Central memory CD8-positive, alpha-beta T cell (primary cell): Measurements from ENCODE around the gene TNFAIP2.
"Not testable (repeated sequence)": the region's sequence is repeated elsewhere in the genome, so short reads cannot be mapped to it uniquely, and the experiment has no call there.

Source experiments
- ATAC-seq: fragments of 150-1000 bp; cut with Tn5 transposase; replicated peaks from 2 replicates; pipeline ENCODE4 v1.10.0; 2022; ENCODE audit warnings: mild to moderate bottlenecking, moderate FRiP score, moderate number of reproducible peaks; ENCODE audit not compliant: poor library complexity, severe bottlenecking; ENCODE audit errors: extremely low read depth
- DNase-seq, 2 donors: peaks; one replicate each; pipeline ENCODE4 v3.0.0; 2021; ENCODE audit warnings: low spot score in 2 of 2
- H3K27ac Mint-ChIP-seq: one replicate; pipeline ENCODE4 v1.8.0; 2022; ENCODE audit warnings: low read depth, mild to moderate bottlenecking, moderate library complexity, mixed read lengths
- H3K27me3 Mint-ChIP-seq: one replicate; pipeline ENCODE4 v1.8.0; 2022; ENCODE audit warnings: mixed read lengths
- H3K36me3 Mint-ChIP-seq: one replicate; pipeline ENCODE4 v1.8.0; 2022; ENCODE audit warnings: mild to moderate bottlenecking, moderate library complexity, mixed read lengths; ENCODE audit not compliant: insufficient read depth
- H3K4me1 Mint-ChIP-seq: one replicate; pipeline ENCODE4 v1.8.0; 2022; ENCODE audit warnings: mixed read lengths
- H3K4me3 Mint-ChIP-seq: one replicate; pipeline ENCODE4 v1.8.0; 2022; ENCODE audit warnings: mild to moderate bottlenecking, moderate library complexity, mixed read lengths
- H3K9me3 Mint-ChIP-seq: one replicate; pipeline ENCODE4 v1.8.0; 2022; ENCODE audit warnings: mixed read lengths

TNFAIP2 gene

DNA sequence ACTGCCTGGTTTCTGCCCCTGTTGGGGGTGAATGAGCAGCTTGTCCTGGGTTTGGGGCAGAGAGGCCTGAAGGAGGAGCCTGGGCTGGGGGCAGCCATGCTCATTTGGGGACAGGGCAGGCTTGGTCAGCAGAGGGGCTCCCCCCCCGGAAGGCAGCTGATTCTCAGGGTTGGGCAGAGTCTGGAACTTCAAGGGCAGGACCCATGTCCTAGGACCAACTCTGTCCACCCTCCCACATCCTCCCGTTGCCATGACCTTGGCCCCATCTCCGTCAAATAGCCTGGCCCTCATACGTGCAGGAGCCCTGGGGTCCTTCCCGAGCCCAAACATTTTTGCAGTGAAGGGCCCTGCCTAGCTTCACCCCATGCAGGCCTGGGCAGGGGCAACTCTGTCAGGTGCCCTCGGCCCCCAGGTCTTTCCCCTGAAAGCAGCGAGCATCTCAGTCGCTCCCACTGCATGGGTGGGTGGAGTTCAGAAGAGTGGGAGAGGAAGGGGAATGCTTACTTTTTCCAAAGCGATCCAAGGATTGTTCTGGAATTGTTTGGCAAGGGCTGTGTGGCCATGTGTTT lies 32.6 kb downstream of the TNFAIP2 start:
- ATAC-seq (no peak), DNase-seq (no peak)
- H3K36me3 Mint-ChIP-seq: peaks cover 3% of the 10 kb centered on the region
- H3K27ac Mint-ChIP-seq: no peak overlapping the region
- H3K27me3 Mint-ChIP-seq: peaks cover 14% of the 10 kb centered on the region
- H3K9me3 Mint-ChIP-seq: no peaks in the 10 kb centered on the region
- H3K4me3 Mint-ChIP-seq: no peak overlapping the region
- peaks cover 2% of the 10 kb centered on the region for H3K4me1 Mint-ChIP-seq

DNA sequence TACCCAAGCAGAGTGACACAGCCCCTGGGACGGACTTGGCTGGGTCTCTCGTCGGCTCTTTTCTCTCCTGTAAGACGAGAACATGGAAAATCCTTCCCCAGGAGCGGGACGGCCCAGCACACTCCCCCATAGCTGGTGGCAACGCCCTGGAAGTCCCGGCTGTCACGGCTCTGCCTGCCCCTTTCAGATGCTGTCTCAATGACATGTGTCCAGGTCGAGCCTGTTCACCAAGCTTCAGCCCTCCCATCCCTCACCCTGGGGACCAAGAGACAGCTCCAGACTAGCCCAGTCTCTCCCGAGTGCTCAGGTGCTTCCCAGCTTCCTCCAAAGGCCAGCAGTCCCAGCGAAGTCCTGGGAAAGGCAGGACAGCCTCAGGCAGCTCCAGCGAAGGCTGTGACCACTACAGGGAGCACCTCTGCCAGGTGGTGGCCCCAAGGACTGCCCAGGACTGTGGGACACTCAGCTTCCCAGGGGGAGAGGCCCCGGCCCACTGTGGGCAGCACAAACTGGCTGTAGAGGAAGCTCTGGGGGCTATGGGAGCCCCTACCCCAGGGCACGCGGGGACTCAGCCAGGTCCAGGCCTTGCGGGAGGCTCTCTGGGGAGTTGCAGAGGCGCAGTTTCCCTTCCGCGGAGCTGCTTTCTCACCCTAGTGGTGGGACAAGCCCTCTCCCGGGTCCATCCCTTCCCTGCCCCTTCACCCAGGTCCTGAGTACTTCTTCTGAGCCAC lies 33.6 kb downstream of the TNFAIP2 start:
- H3K4me1 Mint-ChIP-seq: peaks cover 4% of the 10 kb centered on the region
- no peak for ATAC-seq
- H3K4me3 Mint-ChIP-seq: no peak overlapping the region
- H3K36me3 Mint-ChIP-seq: peaks cover 3% of the 10 kb centered on the region
- no peak overlapping the region for H3K27ac Mint-ChIP-seq
- no peak for DNase-seq
- peaks cover 4% of the 10 kb centered on the region for H3K27me3 Mint-ChIP-seq
- H3K9me3 Mint-ChIP-seq: no peaks in the 10 kb centered on the region

DNA sequence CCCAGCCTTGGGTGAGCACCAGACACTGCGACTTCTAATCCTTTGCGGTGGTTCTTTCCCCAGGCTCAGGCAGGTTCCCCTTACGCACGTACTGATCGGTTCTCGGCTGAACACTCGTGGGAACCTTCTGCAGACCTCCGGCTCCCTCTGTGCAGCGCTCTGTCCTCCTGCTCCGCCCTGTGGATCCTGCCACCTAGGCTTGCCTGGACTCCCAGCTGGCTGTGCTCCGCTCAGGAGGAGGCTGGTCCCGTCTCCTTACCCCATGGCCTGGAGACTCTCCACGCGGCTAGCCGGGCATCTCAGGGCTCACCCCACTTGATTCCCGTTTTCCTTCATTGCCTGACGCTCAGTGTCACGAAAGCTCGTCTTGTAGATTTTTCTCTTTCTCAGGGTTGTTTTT lies 34.7 kb downstream of the TNFAIP2 start:
- H3K27me3 Mint-ChIP-seq: no peaks in the 10 kb centered on the region
- H3K36me3 Mint-ChIP-seq: peaks cover 3% of the 10 kb centered on the region
- H3K4me3 Mint-ChIP-seq: no peak overlapping the region
- peaks cover 4% of the 10 kb centered on the region for H3K4me1 Mint-ChIP-seq
- H3K9me3 Mint-ChIP-seq: no peaks in the 10 kb centered on the region
- DNase-seq: no peak
- H3K27ac Mint-ChIP-seq: no peak overlapping the region
- no peak for ATAC-seq

DNA sequence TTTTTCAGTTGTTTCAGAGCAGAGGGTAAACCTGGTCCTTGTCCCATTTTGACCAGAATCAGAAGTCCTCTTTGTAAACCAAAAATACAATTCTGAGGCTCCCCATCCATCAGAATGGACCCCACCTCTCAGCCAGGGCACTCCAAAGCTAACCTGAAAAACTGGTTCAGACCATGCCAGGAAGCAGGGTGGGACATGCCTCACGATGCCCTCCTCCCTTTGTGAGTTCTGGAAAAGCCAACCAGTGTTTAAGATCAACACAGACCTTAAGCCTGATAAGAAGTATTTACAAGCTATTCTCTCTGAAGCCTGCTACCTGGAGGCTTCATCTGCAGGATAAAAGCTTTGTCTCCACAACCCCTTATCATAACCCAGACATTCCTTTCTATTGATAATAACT lies 35.4 kb downstream of the TNFAIP2 start:
- ATAC-seq: no peak
- peaks cover 3% of the 10 kb centered on the region for H3K36me3 Mint-ChIP-seq
- no peak overlapping the region for H3K27ac Mint-ChIP-seq
- H3K9me3 Mint-ChIP-seq: no peaks in the 10 kb centered on the region
- H3K27me3 Mint-ChIP-seq: no peaks in the 10 kb centered on the region
- DNase-seq: no peak
- peaks cover 4% of the 10 kb centered on the region for H3K4me1 Mint-ChIP-seq
- no peak overlapping the region for H3K4me3 Mint-ChIP-seq

DNA sequence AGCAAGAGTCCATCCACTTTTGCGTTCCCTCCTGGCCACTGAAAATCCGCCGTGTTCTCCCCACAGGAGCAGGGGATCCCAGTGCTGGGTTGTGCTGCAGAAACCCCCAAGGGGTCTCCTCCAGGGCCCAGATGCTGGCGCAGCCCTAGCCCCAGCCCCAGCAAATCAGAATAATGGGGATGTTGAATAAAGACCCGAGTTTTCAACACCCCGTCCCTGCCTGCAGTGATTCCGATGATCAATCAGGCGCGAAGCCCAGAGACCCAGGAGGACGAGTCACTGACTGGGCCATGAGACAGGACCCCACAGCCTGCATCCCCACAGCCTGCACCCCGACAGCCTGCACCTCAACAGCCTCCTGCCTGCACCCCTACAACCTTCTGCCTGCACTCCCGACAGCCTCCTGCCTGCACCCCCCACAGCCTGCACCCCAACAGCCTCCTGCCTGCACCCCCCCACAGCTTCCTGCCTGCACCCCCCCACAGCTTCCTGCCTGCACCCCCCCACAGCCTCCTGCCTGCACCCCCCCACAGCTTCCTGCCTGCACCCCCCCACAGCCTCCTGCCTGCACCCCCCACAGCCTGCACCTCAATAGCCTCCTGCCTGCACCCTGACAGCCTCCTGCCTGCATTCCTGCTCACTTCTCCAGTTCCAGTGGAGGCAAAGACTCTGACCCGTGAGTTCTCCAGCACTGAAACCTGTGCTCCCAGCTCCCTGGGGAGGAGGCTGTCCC lies 37.2 kb downstream of the TNFAIP2 start:
- Mint-ChIP-seq H3K27ac (no peak overlapping the region), H3K36me3 (peaks cover 3% of the 10 kb centered on the region), H3K4me1 (peaks cover 4% of the 10 kb centered on the region), H3K4me3 (no peak overlapping the region), H3K9me3 (no peaks in the 10 kb centered on the region), H3K27me3 (no peaks in the 10 kb centered on the region)
- no peak for DNase-seq
- ATAC-seq: no peak

DNA sequence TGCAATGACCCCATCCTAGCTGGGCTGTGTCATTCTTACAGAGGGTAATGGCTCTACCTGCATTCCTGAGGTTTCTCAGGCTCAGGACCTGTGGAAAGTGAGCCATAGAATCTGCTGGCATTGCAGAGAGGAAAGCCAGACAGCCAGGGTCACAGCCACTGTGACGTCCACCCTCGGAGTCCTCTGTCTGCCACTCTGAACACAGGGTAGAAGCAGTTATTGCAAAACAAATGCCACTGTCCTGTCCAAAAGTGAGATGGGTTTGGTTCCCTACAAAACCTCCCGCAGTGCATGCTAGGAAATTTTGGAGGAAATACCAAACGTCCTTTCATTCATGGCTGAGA lies 37.8 kb downstream of the TNFAIP2 start:
- no peaks in the 10 kb centered on the region for H3K9me3 Mint-ChIP-seq
- peaks cover 3% of the 10 kb centered on the region for H3K27me3 Mint-ChIP-seq
- ATAC-seq: no peak
- peaks cover 3% of the 10 kb centered on the region for H3K36me3 Mint-ChIP-seq
- H3K4me1 Mint-ChIP-seq: peaks cover 4% of the 10 kb centered on the region
- no peak overlapping the region for H3K4me3 Mint-ChIP-seq
- no peak overlapping the region for H3K27ac Mint-ChIP-seq
- DNase-seq: no peak

DNA sequence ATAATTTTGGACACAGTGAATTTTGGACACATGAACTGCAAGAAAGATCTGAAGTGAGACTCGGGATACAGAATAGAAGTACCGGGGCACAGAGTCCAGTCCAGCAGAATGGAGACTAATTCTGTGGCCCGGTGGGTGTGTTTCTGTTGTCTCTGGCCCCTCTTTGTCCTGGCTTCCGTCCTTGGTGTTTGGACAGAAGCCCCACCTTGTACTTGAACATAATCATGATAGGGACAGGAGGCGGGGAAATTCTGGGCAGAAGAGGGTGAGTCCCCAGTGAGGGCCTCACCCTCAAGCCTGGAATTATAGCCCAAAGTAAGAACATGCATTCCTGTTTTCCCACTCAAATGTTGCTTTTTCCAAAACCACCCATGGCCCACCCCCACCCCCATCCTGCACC lies 39.9 kb downstream of the TNFAIP2 start:
- no peak overlapping the region for H3K4me3 Mint-ChIP-seq
- ATAC-seq: no peak

DNA sequence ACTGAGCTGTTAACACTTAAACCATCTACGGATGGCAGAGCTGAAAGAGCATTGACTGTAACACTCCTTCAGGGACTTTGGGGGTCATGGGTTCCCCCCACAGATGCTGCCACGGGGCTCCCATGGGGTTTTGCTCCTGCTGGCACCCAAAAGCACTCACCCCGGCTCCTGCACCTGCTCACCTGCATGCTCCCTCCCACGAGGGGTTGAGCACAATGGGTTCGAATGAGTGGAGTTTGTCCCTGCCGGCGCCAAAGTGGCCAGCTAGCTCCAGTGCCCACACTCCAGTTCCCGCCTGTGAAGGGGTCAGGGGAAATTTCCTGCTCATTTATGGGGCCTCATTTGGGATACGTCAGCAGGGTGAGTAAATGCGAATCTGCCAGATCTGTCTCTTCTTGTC lies 40.7 kb downstream of the TNFAIP2 start:
- Mint-ChIP-seq H3K4me1 (peaks cover 4% of the 10 kb centered on the region), H3K27ac (no peak overlapping the region), H3K36me3 (peaks cover 1% of the 10 kb centered on the region), H3K9me3 (no peaks in the 10 kb centered on the region), H3K4me3 (no peak overlapping the region), H3K27me3 (peaks cover 8% of the 10 kb centered on the region)
- no peak for ATAC-seq
- DNase-seq: no peak

More for the DNA sequence above, 39.9 kb downstream of the TNFAIP2 start:
- DNase-seq: no peak
- H3K27ac Mint-ChIP-seq: no peak overlapping the region
- peaks cover 8% of the 10 kb centered on the region for H3K27me3 Mint-ChIP-seq
- peaks cover 4% of the 10 kb centered on the region for H3K4me1 Mint-ChIP-seq
- no peaks in the 10 kb centered on the region for H3K9me3 Mint-ChIP-seq
- H3K36me3 Mint-ChIP-seq: peaks cover 3% of the 10 kb centered on the region

DNA sequence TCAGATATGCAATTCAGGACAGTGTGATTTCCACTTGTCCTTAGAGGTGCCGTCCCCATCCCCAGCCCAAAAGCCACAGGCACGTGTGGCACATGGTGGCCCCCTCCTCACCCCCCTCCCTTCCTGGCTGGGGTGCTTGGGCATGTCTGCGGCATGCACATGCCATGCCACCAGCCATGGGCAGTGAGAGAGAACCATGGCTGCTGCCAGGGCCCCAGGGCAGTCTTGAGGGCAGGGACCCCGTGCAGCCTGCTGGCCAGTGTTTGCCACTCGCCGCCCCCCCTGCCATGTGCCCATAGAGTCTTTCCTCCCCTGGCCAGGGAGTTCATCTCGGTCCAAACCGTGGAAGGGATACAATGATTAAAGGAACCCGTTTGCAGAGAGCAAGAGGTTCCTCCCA lies 41.5 kb downstream of the TNFAIP2 start:
- H3K27me3 Mint-ChIP-seq: peaks cover 8% of the 10 kb centered on the region
- ATAC-seq (no peak), DNase-seq (no peak)
- H3K27ac Mint-ChIP-seq: no peak overlapping the region
- H3K9me3 Mint-ChIP-seq: no peaks in the 10 kb centered on the region
- H3K4me1 Mint-ChIP-seq: peaks cover 4% of the 10 kb centered on the region
- H3K4me3 Mint-ChIP-seq: no peak overlapping the region
- no peaks in the 10 kb centered on the region for H3K36me3 Mint-ChIP-seq

DNA sequence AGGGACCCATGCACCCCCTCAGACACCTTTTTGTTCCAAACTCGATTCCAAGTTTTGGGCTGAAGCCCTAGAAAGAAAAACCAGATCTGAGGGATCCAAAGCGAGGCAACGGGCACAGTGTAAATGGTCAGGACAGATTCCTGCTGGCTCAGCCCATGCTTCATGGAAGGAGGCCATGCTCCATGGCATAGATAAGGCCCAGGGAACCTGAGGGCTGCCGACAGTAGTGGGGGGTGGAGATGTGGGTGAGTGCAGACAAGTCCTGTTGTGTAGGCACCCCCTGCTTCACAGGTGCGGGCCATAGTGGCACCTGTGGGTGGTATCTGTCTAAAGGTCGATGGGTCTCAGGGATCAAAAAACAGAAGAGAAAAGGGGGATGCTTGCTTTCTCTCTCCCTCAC lies 42.1 kb downstream of the TNFAIP2 start:
- H3K27ac Mint-ChIP-seq: no peak overlapping the region
- peaks cover 4% of the 10 kb centered on the region for H3K4me1 Mint-ChIP-seq
- H3K36me3 Mint-ChIP-seq: no peaks in the 10 kb centered on the region
- H3K9me3 Mint-ChIP-seq: no peaks in the 10 kb centered on the region
- DNase-seq (no peak), ATAC-seq (no peak)
- H3K27me3 Mint-ChIP-seq: peaks cover 14% of the 10 kb centered on the region
- no peak overlapping the region for H3K4me3 Mint-ChIP-seq

DNA sequence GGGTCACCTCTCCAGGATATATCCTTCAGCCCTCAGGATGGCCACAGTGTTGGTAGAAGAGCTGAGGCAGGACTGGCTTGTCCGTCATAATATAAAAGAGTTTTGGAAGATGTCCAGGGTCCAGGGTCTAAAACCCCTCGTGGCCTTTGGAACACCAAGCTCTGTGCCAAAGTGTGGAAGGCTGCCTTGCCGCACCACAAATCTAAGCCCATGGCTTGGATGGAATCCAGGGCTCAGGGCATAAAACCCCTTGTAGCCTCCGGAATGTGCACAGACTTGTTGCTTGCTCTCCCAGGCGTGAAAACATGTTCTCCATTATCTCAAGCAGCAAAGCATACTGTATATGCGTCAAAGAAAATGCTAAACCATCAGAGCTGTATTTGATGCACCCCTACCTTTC lies 46.7 kb downstream of the TNFAIP2 start:
- Mint-ChIP-seq H3K27ac (no peak overlapping the region), H3K4me3 (no peak overlapping the region), H3K27me3 (peaks cover 54% of the 10 kb centered on the region), H3K36me3 (no peaks in the 10 kb centered on the region), H3K9me3 (no peaks in the 10 kb centered on the region), H3K4me1 (no peaks in the 10 kb centered on the region)
- ATAC-seq (no peak), DNase-seq (no peak)

DNA sequence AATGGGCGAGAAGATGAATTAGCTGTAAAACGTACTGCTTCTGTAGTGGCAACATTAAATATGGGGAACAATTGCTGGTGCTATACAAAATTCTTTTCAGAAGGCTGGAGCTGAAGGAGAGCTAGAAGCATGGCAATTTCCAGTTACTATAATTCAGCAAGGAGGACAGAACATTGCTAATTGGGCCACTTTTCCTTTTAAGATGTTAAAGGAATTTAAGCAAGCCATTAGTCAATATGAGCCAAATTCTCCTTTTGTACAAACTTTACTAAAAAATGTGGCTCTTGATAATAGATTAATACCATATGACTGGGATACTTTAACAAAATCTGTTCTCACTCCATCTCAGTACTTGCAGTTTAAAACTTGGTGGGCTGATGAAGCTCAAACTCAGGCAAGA lies 47.9 kb downstream of the TNFAIP2 start:
- peaks cover 56% of the 10 kb centered on the region for H3K27me3 Mint-ChIP-seq
- not testable (repeated sequence) for H3K27ac Mint-ChIP-seq, H3K9me3 Mint-ChIP-seq, DNase-seq, ATAC-seq, H3K36me3 Mint-ChIP-seq, H3K4me1 Mint-ChIP-seq, H3K4me3 Mint-ChIP-seq

DNA sequence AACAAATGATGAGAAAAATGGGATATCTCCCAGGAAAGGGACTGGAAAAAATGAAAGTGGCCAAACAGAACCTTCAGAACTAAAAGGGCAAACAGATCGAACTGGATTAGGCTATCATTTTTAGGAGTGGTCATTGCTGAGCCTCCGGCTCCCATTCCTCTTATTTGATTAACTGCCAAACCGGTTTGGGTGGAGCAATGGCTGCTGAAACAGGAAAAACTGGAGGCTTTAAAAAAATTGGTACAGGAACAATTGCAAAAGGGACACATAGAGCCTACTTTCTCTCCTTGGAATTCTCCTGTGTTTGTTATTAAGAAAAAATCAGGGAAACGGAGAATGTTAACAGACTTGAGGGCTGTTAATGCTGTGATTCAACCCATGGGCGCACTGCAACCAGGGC lies 49.7 kb downstream of the TNFAIP2 start:
- Mint-ChIP-seq H3K27ac (no peak overlapping the region), H3K4me3 (no peak overlapping the region), H3K27me3 (peaks cover 54% of the 10 kb centered on the region), H3K9me3 (no peaks in the 10 kb centered on the region), H3K4me1 (no peaks in the 10 kb centered on the region), H3K36me3 (no peaks in the 10 kb centered on the region)
- DNase-seq (no peak), ATAC-seq (no peak)
